IPS DF 4.7 (cell line): ENCODE data around the gene THTPA.

Experiments
- DNase-seq: peaks from one replicate; pipeline ENCODE4 v3.0.0-alpha.2; 2013; ENCODE audit warnings: low spot score; ENCODE audit errors: extremely low read depth

Gene THTPA, protein sequence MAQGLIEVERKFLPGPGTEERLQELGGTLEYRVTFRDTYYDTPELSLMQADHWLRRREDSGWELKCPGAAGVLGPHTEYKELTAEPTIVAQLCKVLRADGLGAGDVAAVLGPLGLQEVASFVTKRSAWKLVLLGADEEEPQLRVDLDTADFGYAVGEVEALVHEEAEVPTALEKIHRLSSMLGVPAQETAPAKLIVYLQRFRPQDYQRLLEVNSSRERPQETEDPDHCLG

DNA sequence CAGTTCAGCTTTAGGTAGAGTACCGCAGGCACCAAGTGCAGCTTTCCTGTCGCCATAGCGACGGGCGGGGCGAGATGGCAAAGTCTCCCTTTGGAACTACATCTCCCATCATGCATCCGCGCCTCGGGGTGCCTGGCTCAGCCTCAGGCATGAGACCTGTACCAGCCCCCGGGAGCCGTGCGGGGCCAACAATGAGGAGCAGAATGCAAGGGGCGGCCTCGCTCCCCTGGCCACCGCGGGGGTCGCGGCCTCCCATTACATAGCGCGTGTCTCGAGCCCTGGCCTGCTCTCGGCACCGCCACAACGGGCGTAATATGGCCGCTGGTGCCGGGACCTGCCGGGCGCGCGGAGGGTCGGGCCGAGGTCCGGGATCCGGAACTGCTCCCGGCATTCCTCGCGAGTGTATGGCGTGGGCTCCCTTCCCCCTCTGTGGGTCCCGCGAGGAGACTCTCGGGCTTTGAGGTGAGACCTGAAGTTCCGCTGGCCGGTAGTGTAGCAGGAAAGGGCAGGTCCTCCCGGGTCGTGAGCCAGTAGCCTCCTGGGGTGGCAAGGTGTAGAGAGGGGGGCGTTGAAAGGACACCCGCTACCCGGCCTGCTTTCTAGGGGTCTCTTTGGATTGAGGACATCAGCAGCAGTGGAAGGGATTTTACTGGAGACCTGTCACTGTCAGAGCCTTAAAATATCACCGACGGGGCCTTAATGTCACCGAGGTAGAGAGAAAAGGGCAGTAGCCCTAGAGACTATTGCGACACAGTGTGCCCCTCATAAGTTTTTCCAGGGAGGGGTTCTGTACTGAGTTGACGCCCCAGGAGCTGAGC is at the start of gene THTPA:
Gene THTPA, plus strand, starts transcription at position 390 of the 818 bp plus-strand sequence. CDS start 487 bp downstream, outside the sequence.
- DNase-seq: no peak

- no peak for DNase-seq
Observed at GRCh38 chr14:23512156-23512555, 43.9 kb upstream of the THTPA start.

DNA sequence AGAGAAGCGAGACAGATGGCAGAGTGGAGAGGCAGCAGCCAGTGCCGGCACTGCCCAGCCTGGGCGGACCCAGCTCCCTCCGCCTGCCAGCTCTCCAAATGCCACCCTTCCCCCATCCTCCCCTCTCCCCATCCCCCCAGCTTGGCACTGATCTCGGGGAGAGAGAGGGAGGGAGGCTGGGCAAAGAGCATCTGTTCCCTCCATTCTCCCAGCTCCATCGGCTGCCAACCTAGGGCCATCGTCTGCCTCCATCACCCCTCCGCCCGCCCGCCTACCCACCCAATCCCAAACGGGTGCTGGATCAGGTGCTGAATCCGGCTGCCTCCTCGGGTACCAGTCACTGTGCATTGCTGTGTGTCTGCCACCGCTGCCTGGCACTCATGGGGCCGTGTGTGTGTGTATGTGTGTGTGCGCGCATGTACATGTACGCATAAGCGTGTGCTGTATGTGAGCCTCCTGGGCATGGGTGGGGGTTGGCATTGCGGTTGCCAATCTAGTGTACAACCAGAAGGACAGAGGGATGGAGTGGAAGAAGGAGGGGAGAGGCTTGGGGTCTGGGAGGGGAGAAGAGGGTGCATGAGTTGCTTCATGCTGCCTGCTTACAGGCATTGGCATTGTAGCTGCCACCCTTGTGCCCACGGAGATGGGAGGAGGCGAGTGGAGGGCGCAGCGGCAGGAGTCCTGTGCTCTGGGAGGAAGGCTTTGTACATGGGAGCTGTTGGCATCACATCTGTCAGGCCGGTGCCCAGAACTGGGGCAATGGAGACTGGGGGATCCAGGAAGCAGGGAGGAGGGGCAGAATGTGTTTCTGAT is 42.9 kb upstream of the THTPA start:
- DNase-seq: no peak

- no peak for DNase-seq
Observed at GRCh38 chr14:23513818-23514643, 42.0 kb upstream of the THTPA start.

- DNase-seq: no peak
Observed at GRCh38 chr14:23514644-23514957, 41.5 kb upstream of the THTPA start.

DNA sequence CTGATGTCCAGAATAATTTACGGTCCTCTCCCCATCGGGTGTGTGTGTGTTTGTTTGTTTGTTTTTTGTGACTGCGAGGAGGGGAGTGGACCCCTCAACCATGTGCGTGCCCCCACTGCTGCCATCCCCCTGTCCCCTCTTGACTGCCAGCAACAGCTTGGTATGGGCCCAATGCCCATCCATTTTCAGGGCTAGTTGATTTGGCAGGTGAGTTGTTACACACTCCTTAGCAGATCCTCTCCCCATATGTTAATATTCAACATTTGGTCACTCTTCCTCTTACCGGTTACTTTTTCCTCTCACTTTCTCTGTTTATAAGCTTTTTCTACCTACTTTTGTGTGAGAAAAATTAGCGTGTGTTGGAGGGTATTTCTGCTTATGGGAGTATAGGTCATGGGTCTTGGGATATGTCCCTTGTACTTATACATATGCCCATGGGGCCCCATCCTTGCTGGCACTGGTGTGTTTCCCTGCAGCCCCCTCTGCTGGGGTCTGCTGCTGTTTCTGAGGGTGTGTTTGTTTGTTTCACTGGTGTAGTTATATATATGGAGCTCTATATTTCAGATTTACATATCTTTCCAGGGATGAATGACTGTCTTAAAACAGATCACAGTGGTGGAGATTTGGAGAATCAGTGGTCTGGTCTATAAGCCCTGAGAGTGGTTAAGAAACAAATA is 38.3 kb upstream of the THTPA start:
- DNase-seq: no peak

DNA sequence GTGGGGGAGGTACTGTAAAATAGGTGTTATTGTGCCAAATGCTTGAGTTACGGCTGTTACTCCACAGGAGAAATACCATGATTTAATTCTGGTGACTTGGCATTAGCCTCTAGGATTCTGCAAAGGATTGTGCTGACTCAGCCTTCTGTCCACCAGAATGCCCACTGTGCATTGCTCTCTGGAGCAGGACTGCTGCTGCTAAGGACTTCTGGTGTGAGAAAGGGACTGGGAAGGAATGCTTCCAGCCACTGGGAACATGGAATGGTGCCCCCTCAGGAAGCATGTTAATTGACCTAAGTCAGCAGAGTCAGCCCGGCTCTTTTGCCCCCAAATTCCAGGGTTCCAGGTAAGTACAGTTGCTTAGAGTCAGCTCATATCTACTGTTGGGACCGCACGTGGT is 37.4 kb upstream of the THTPA start:
- no peak for DNase-seq

DNA sequence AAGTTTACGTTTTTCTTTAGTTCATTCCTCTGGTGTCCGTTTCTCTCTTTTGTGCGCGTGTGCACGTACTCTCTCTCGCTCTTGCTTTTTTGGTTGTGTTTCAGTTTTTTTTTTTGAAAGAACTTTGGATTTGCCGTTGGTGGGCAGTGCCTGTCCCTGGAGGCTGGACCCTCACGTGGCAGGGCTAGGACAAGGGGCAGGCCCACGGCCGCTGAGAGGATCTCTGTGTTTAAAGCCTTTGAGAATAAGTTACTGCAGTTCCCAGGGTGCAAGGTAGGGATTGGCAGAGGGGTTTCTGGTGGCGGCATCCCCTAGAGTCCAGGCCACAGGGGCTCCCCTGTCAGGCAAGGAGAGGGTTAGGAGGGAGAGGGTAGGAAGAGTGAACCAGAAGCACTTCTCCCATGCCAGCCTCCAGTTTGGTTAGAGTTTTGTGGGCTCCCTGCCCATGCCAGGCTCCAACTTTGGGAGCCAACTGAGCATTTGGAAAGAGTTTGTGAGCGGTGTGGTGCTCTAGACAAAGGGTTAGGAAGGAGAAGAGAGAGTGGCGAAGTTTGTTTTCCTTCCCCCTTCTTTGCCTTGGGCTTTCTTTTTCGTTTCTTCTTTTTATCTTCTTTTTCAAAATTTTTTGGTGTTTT is 35.1 kb upstream of the THTPA start:
- no peak for DNase-seq

GRCh38 chr14:23521785-23522640 is 34.1 kb upstream of the THTPA start:
- DNase-seq: no peak

- no peak for DNase-seq
Observed at GRCh38 chr14:23522643-23523198, 33.4 kb upstream of the THTPA start.

- no peak for DNase-seq
Observed at GRCh38 chr14:23523229-23524016, 32.6 kb upstream of the THTPA start.

GRCh38 chr14:23524954-23525353 is 31.1 kb upstream of the THTPA start:
- no peak for DNase-seq

DNA sequence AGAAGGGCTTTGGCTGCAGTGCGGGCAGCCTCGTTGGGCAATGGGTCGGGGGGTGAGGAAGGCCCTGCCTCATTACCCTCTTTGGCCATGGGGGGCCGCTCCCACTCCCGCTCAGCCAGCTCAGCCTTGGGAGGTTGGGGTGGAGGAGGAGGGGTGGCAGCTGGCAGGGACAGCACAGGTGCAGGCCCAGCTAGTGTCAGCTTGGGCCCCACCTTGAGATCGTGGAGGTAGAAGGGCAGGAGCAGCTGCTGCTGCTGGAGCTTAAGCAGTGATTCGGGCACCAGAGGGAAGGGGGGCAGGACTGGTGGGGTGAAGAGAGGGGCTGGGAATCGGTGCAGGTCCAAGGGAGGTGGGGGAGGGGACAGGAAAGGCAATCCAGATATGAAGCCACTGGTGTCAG is 30.5 kb upstream of the THTPA start:
- no peak for DNase-seq

GRCh38 chr14:23528555-23528954 is 27.5 kb upstream of the THTPA start:
- no peak for DNase-seq

DNA sequence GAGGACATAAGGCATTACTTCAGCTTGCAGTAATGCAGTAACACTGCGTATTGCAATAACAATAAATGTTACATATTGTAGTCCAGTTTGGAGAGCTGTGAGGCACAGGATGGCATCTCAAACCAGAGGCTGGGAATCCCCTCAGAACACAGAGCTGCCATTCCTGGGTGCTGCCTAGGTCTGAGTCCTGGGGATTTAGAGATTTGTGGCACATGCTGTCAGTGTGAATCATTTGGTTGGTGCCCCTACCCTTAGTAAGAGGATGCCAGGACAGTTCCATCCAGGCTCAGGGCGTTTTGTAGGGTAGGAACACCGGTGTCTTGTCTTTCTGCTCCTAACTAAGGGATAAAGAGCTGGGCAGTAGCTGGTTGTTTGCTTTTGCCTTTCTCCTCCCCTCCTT is 27.1 kb upstream of the THTPA start:
- DNase-seq: no peak

GRCh38 chr14:23530375-23531055 is 25.6 kb upstream of the THTPA start:
- no peak for DNase-seq

DNA sequence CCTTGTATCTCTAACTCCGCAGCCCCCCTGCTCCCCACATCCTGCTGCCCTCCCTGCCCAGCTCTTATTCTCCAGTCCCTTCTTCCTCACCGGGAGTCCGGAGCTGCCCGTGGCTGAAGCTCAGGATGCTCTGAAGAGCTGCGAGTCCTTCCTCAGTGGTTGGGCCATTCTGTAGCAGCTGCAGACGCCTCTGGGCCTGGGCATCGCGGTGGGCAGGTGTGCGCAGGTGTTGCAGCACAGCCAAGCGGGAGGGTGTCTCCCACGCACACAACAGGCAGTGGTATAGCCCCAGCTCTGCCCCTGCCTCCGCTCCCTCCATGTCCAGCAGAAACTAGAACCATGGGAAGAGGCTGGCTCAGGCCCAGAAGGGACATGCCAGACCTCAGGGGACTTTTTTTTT is 24.7 kb upstream of the THTPA start:
- DNase-seq: no peak

GRCh38 chr14:23532658-23533057 is 23.4 kb upstream of the THTPA start:
- no peak for DNase-seq
